ENCODE data around the gene ST7. TPM values are rescaled to one million over a fixed set of nuclear protein-coding genes. Genes with fewer than 3 reads are reported as not detected.
"Not testable (repeated sequence)": the region's sequence is repeated elsewhere in the genome, so short reads cannot be mapped to it uniquely, and the experiment has no call there.

The ST7 gene
- total RNA-seq, 1 donor from 2014 or later, result 8.3 TPM

GRCh38 chr7:117119192-117119924 is 166.1 kb downstream of the ST7 start:
- H3K4me3 Mint-ChIP-seq, result no peak overlapping the region
- H3K4me1 Mint-ChIP-seq, result no peaks in the 10 kb centered on the region
- no peaks in the 10 kb centered on the region for H3K27me3 Mint-ChIP-seq
- peak; percentile 66 for TF ChIP-seq CTCF (IDR thresholded peaks at IDR 0.05)
- DNase-seq (peak; percentile 41), ATAC-seq (ENCODE audit: low read depth) (no peak)
- intact Hi-C loops (cut with micrococcal nuclease), result loop anchor here (1.0 to 10.0 kb wide), 5 partner anchors 131 to 1065 kb away; partner anchors contain the start of genes LSM8 and MET
- no peak overlapping the region for H3K27ac Mint-ChIP-seq
- no peaks in the 10 kb centered on the region for H3K9me3 Mint-ChIP-seq
- ChIA-PET POLR2A (no interaction called here), CTCF (interaction anchor here (0.9 to 13.2 kb wide), 5 partner anchors 9 to 189 kb away, joined by 3 to 225 read pairs (median 7); no protein-coding TSS in a partner anchor)
- H3K36me3 Mint-ChIP-seq (ENCODE audit: low read depth), result no peaks in the 10 kb centered on the region

- DNase-seq; H3K27me3 Mint-ChIP-seq; H3K27ac Mint-ChIP-seq; H3K9me3 Mint-ChIP-seq; H3K4me3 Mint-ChIP-seq; POLR2A ChIA-PET; H3K36me3 Mint-ChIP-seq (ENCODE audit: low read depth); H3K4me1 Mint-ChIP-seq; ATAC-seq (ENCODE audit: low read depth): not testable (repeated sequence)
- CTCF ChIA-PET, result interaction anchor here (0.9 to 13.2 kb wide), 3 partner anchors 9 to 190 kb away, joined by 4 to 225 read pairs (median 5); no protein-coding TSS in a partner anchor
- intact Hi-C loops (cut with micrococcal nuclease), result loop anchor here (10.0 kb wide), 1 partner anchor 526 kb away; no protein-coding TSS in a partner anchor
Measured at GRCh38 chr7:117120321-117120720, 167.0 kb downstream of the ST7 start.

GRCh38 chr7:117122036-117122435 is 168.7 kb downstream of the ST7 start:
- H3K27ac Mint-ChIP-seq; DNase-seq; POLR2A ChIA-PET; H3K36me3 Mint-ChIP-seq (ENCODE audit: low read depth); H3K4me1 Mint-ChIP-seq; H3K4me3 Mint-ChIP-seq; ATAC-seq (ENCODE audit: low read depth); H3K27me3 Mint-ChIP-seq; H3K9me3 Mint-ChIP-seq: not testable (repeated sequence)
- CTCF ChIA-PET, result interaction anchor here (1.4 to 13.2 kb wide), 4 partner anchors 8 to 192 kb away, joined by 3 to 225 read pairs (median 39); no protein-coding TSS in a partner anchor
- intact Hi-C loops (cut with micrococcal nuclease), result loop anchor here (10.0 kb wide), 1 partner anchor 527 kb away; no protein-coding TSS in a partner anchor

GRCh38 chr7:117122536-117122935 is 169.2 kb downstream of the ST7 start:
- no peak for ATAC-seq (ENCODE audit: low read depth)
- intact Hi-C loops (cut with micrococcal nuclease), result loop anchor here (10.0 kb wide), 1 partner anchor 528 kb away; no protein-coding TSS in a partner anchor
- no peaks in the 10 kb centered on the region for H3K4me1 Mint-ChIP-seq
- TF ChIP-seq CTCF (IDR thresholded peaks at IDR 0.05), result no peak
- no peak overlapping the region for H3K4me3 Mint-ChIP-seq
- no peaks in the 10 kb centered on the region for H3K27me3 Mint-ChIP-seq
- H3K36me3 Mint-ChIP-seq (ENCODE audit: low read depth), result no peaks in the 10 kb centered on the region
- ChIA-PET POLR2A (no interaction called here), CTCF (interaction anchor here (0.9 to 13.2 kb wide), 4 partner anchors 7 to 193 kb away, joined by 3 to 225 read pairs (median 39); no protein-coding TSS in a partner anchor)
- DNase-seq, result no peak
- H3K9me3 Mint-ChIP-seq, result no peaks in the 10 kb centered on the region
- H3K27ac Mint-ChIP-seq, result no peak overlapping the region

- TF ChIP-seq CTCF (IDR thresholded peaks at IDR 0.05), result no peak
- Mint-ChIP-seq H3K4me1 (no peaks in the 10 kb centered on the region), H3K27ac (no peak overlapping the region), H3K4me3 (no peak overlapping the region), H3K36me3 (ENCODE audit: low read depth) (no peaks in the 10 kb centered on the region), H3K27me3 (no peaks in the 10 kb centered on the region), H3K9me3 (no peaks in the 10 kb centered on the region)
- CTCF ChIA-PET, result interaction anchor here (0.9 to 13.2 kb wide), 3 partner anchors 137 to 194 kb away, joined by 3 to 225 read pairs (median 73); no protein-coding TSS in a partner anchor
- intact Hi-C loops (cut with micrococcal nuclease), result loop anchor here (10.0 kb wide), 1 partner anchor 529 kb away; no protein-coding TSS in a partner anchor
- POLR2A ChIA-PET, result no interaction called here
- DNase-seq (no peak), ATAC-seq (ENCODE audit: low read depth) (no peak)
Measured at GRCh38 chr7:117123311-117123926, 170.1 kb downstream of the ST7 start.
